HL-60 (cell line): Measurements from ENCODE around the gene ZBTB8B.
"Not testable (repeated sequence)": the region's sequence is repeated elsewhere in the genome, so short reads cannot be mapped to it uniquely, and the experiment has no call there.

ENCODE experiments used
- CTCF ChIP-seq: IDR thresholded peaks from one replicate; pipeline ENCODE4 v1.5.1; 2011; ENCODE audit warnings: low read length, control low read depth, inconsistent platforms; ENCODE audit not compliant: insufficient read depth
- GABPA ChIP-seq: IDR thresholded peaks from 2 replicates; pipeline ENCODE4 v1.6.1; 2012; ENCODE audit warnings: low read depth
- POLR2AphosphoS5 ChIP-seq: IDR thresholded peaks from 2 replicates; pipeline ENCODE4 v1.6.1; 2012; ENCODE audit warnings: low read depth
- REST ChIP-seq: IDR thresholded peaks from 2 replicates; pipeline ENCODE4 v1.6.1; 2012; ENCODE audit warnings: low read depth; ENCODE audit not compliant: insufficient replicate concordance
- SPI1 ChIP-seq: IDR thresholded peaks from 2 replicates; pipeline ENCODE4 v1.6.1; 2012; ENCODE audit warnings: low read depth, mild to moderate bottlenecking, borderline replicate concordance

- TF ChIP-seq POLR2AphosphoS5, CTCF, REST, GABPA, SPI1: not testable (repeated sequence)
These were observed 8.1 kb downstream of the ZBTB8B start for GRCh38 chr1:32472966-32473365.
